Dendritic cell treated with granulocyte-macrophage colony-stimulating factor and Interleukin-4, amounts not matched to agents 40 ng/mL and 50 ng/mL, for 4 days (primary cell): Measurements from ENCODE around the gene CDX1.
A peak's percentile ranks its signal among the peaks of the same experiment; 100 is the strongest.

Experiments used
- H3K27ac Mint-ChIP-seq: one replicate; pipeline ENCODE4 v1.8.0; 2022; ENCODE audit warnings: mild to moderate bottlenecking, mixed read lengths
- H3K27me3 Mint-ChIP-seq: one replicate; pipeline ENCODE4 v1.8.0; 2022; ENCODE audit warnings: mild to moderate bottlenecking, mixed read lengths
- H3K36me3 Mint-ChIP-seq: one replicate; pipeline ENCODE4 v1.8.0; 2022; ENCODE audit warnings: low read depth, mixed read lengths
- H3K4me1 Mint-ChIP-seq: one replicate; pipeline ENCODE4 v1.8.0; 2022; ENCODE audit warnings: low read depth, mixed read lengths
- H3K4me3 Mint-ChIP-seq: one replicate; pipeline ENCODE4 v1.8.0; 2022; ENCODE audit warnings: mild to moderate bottlenecking, moderate library complexity, mixed read lengths
- H3K9me3 Mint-ChIP-seq: one replicate; pipeline ENCODE4 v1.8.0; 2022; ENCODE audit warnings: mixed read lengths
- intact Hi-C: fragments of 100-400 bp; cut with micrococcal nuclease; formaldehyde crosslinking; loops from one replicate; pipeline ENCODE4 v1.15.0; 2022

CDX1 gene

DNA sequence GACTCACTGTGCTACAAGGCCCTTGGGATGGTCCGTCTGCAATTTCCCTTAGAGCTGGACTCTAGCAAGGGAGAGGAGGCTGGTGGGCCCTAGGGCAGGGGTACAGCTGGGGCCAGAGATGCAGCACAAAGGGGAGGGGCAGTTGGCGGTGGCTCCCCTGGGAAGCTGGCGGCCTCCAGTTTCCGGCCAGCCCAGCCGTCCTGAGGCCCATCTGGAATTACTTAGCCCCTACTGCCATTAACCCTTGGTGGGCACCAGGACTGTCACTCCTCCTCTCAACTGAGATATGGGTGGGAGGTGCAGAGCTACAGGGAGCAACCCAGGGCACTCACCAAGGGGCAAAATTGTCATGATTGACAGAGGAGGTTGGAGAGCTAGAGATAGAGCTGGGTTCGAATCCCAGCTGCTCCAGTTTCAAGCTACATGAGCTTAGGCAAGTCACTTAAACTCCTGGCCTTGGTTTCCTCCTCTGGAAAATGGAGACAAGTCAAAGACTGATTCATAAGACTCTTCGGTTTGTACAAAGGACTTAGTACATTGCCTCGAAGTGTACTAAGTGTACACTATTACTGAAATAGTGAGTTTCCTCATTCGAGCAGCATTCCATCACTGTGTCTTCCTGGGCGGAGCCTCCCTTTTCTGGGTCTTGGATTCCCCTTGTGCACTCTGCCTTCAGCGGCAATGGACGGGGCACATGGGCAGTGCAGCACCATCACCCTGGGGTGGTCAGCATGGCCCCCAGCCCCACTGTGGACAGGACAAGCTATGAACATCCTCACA is 8.2 kb upstream of the CDX1 start:
- Mint-ChIP-seq H3K27me3 (peaks cover 44% of the 10 kb centered on the region), H3K9me3 (no peaks in the 10 kb centered on the region)
- intact Hi-C loops, result no loop called here

DNA sequence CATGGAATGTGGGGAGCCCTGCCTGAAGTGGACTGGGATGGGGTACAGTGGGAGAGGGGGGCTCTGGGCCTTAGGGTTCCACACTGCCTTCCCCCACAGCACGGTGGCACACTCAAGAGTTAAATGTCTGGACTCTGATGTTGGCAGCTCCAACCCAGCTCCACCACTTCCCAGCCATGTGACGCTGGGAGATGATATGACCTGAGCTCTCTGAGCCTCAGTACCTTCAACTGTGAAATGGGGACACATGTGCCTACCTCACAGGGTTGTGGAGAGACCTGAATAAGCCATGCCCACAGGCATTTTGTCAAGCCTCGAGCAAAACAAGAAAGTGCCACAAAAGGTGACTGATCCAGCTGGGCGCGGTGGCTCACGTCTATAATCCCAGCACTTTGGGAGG is 7.5 kb upstream of the CDX1 start:
- H3K9me3 Mint-ChIP-seq, result no peaks in the 10 kb centered on the region
- H3K36me3 Mint-ChIP-seq, result no peaks in the 10 kb centered on the region
- no peak overlapping the region for H3K4me3 Mint-ChIP-seq
- H3K4me1 Mint-ChIP-seq, result peaks cover 48% of the 10 kb centered on the region
- intact Hi-C loops, result no loop called here
- no peak overlapping the region for H3K27ac Mint-ChIP-seq
- peaks cover 38% of the 10 kb centered on the region for H3K27me3 Mint-ChIP-seq

More for the DNA sequence above, 8.2 kb upstream of the CDX1 start:
- H3K4me1 Mint-ChIP-seq, result peaks cover 48% of the 10 kb centered on the region
- no peaks in the 10 kb centered on the region for H3K36me3 Mint-ChIP-seq
- no peak overlapping the region for H3K27ac Mint-ChIP-seq
- no peak overlapping the region for H3K4me3 Mint-ChIP-seq

DNA sequence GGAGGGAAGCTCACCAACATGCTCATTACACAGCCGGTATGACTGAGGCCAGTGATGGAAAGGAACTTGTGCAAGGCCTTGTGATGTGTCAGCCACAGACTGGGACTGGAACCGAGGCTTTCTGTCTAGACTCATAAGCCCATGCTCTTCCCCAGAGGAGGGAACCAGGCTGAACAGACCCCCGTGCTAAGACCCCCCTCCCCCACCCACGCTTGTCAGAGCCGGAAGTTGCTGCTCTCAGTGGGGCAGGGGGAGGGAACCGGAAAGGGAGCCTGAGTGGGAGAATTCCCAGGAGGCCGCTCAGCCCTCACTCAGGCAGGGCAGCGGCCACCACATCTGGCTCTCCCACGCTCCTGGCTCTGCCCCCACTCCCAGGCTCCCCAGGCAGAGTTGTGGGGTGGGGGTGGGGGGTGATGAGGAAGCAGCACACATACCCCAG is 6.8 kb upstream of the CDX1 start:
- no peak overlapping the region for H3K4me3 Mint-ChIP-seq
- no peak overlapping the region for H3K27ac Mint-ChIP-seq
- peaks cover 49% of the 10 kb centered on the region for H3K4me1 Mint-ChIP-seq
- intact Hi-C loops, result no loop called here
- no peaks in the 10 kb centered on the region for H3K9me3 Mint-ChIP-seq
- H3K27me3 Mint-ChIP-seq, result peaks cover 37% of the 10 kb centered on the region
- no peaks in the 10 kb centered on the region for H3K36me3 Mint-ChIP-seq

DNA sequence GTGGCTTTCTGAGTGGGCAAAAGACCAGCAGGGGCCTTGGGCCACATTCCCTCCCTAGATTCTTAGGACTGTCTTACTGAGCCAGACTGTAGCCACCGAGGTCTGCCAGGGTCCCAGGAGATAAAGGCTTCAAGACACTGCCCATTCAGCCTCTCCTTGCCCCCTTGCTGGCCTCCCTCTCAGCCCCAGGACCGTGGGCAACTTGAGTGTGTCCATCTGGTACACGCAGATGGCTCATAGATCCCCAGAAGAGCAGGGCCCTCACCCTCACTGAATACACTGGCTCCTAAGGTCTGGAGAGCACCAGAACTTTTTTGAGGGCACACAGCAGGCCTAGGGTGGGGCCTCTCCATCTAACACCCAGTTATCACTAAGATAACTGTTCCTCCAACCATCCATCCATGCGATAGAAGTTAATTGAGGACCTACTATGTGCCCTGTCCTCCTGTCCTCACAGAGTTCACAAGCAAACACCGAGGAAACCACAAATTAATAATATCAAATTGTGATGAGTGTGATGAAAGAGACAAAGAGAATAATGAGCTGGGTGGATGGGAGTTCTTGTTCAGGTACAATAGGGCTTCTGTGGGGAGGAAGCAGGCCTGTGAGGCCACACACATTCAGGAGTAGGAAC is 6.0 kb upstream of the CDX1 start:
- Mint-ChIP-seq H3K9me3 (no peaks in the 10 kb centered on the region), H3K4me1 (peaks cover 43% of the 10 kb centered on the region), H3K36me3 (no peaks in the 10 kb centered on the region), H3K4me3 (no peak overlapping the region), H3K27me3 (peaks cover 37% of the 10 kb centered on the region), H3K27ac (no peak overlapping the region)
- intact Hi-C loops, result loop anchor here (1.0 kb wide), 1 partner anchor 58 kb away; no protein-coding TSS in a partner anchor

DNA sequence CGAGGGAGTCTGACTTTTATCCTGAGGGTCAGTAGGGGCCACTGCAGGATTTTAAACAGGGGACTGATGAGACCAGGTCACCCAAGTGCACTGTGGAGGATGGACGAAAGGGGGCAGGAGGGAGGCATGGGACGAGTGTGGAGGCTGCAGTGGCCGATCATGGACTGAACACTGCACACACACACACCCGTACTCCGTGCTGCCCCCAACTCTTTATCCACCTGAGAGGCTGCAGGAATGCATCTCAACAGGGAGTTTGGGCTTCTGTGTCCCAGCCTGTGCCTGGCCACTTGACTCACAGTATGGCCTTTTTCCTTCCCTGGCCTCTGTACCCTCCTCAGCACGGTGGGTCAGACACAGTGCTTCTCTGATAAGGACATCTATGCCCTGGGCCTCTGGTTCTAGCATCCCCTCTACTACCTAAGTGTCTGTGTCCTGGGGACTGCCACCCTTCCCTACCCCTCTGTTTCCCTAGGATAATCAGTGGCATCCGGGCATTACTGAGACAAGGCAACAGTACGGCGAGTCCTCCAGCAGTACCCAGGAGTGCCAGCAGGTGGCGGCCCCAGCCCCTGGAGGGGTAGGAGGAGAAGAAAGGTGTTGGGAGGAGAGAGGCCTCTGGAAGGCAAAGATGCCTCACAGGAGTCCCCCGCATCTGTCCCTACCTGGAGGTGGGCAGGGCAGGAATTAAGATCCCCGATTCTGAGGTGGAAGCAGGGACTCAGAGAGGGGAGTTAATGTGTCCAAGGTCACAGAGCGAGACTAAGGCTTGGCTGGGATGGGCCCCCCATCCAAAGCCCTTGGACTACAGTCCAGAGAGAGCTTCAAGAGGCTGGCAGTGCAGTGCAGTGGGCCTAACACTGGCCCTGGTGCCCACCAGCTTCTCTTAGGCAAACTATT is 5.1 kb upstream of the CDX1 start:
- Mint-ChIP-seq H3K27ac (no peak overlapping the region), H3K4me1 (peaks cover 34% of the 10 kb centered on the region), H3K36me3 (no peaks in the 10 kb centered on the region), H3K27me3 (peaks cover 37% of the 10 kb centered on the region), H3K9me3 (no peaks in the 10 kb centered on the region), H3K4me3 (no peak overlapping the region)
- intact Hi-C loops, result loop anchor here (1.0 kb wide), 1 partner anchor 57 kb away; no protein-coding TSS in a partner anchor

DNA sequence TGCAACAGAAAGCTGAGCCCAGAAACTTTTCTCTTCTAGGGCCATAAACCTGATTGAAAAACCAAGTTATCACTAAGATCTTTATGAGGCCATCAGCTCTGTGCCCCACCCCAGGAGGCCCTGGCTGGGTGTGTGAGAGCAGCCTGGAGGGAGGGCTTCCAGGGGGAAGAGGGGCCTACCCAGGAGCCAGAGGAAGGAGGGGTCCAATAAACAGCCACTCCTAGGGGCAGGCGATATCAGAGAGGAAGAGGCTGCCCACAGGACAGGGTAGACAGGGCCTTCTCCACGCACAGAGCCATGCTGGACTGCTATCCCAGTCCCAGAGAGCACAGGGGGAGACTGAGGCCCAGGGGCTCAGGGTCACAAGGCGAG is 4.5 kb upstream of the CDX1 start:
- H3K27me3 Mint-ChIP-seq, result peaks cover 32% of the 10 kb centered on the region
- H3K36me3 Mint-ChIP-seq, result no peaks in the 10 kb centered on the region
- intact Hi-C loops, result no loop called here
- no peak overlapping the region for H3K27ac Mint-ChIP-seq
- H3K4me3 Mint-ChIP-seq, result no peak overlapping the region
- H3K4me1 Mint-ChIP-seq, result peaks cover 34% of the 10 kb centered on the region
- no peaks in the 10 kb centered on the region for H3K9me3 Mint-ChIP-seq

DNA sequence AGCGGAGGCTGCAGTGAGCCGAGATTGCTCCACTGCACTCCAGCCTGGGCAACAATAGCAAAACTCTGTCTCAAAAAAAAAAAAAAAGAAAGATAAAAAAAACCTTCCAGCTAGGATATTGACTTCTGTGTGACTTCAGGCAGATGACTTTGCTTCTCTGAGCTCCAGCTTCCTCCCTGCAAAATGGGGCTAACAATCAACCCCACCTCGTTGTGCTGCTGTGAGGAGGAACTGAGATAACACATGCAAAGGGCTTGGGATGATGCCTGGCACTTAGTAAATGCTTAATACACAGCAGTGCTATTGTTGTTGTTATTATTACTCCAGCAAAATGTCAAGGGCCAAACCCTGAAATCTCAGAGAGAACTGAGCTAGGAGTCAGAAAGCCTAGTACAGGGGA is 3.5 kb upstream of the CDX1 start:
- Mint-ChIP-seq H3K27me3 (peaks cover 33% of the 10 kb centered on the region), H3K9me3 (no peaks in the 10 kb centered on the region), H3K27ac (no peak overlapping the region), H3K4me1 (peaks cover 38% of the 10 kb centered on the region), H3K36me3 (no peaks in the 10 kb centered on the region), H3K4me3 (no peak overlapping the region)
- intact Hi-C loops, result no loop called here

DNA sequence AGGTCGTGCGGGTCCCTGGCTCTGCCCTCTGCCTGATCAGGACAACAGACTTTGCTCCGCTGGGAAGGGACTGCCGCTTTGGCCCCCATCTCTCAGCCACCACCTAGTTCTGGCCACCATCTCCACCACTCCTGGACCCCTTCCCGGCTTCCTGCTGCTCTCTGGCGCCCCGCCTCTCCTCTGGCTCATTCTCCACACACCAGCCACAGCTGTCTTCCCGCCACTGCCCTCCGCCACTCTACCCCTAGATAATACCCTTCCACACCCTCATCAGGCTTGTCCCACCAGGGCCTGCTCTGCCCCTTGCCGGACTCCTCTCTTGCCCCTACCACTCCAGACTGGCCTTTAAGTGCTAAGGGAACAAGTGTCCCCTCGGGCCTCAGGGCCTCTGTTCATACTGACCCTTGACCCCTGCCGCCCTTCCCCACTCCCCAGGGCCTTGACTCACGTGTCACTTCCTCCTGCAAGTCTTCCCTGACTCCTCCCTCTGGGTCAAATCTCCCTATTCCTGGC is 3.0 kb upstream of the CDX1 start:
- H3K27me3 Mint-ChIP-seq, result peaks cover 37% of the 10 kb centered on the region
- no peaks in the 10 kb centered on the region for H3K36me3 Mint-ChIP-seq
- no peak overlapping the region for H3K4me3 Mint-ChIP-seq
- no peaks in the 10 kb centered on the region for H3K9me3 Mint-ChIP-seq
- H3K4me1 Mint-ChIP-seq, result peaks cover 39% of the 10 kb centered on the region
- intact Hi-C loops, result no loop called here
- peak overlapping the region; percentile 67 for H3K27ac Mint-ChIP-seq

DNA sequence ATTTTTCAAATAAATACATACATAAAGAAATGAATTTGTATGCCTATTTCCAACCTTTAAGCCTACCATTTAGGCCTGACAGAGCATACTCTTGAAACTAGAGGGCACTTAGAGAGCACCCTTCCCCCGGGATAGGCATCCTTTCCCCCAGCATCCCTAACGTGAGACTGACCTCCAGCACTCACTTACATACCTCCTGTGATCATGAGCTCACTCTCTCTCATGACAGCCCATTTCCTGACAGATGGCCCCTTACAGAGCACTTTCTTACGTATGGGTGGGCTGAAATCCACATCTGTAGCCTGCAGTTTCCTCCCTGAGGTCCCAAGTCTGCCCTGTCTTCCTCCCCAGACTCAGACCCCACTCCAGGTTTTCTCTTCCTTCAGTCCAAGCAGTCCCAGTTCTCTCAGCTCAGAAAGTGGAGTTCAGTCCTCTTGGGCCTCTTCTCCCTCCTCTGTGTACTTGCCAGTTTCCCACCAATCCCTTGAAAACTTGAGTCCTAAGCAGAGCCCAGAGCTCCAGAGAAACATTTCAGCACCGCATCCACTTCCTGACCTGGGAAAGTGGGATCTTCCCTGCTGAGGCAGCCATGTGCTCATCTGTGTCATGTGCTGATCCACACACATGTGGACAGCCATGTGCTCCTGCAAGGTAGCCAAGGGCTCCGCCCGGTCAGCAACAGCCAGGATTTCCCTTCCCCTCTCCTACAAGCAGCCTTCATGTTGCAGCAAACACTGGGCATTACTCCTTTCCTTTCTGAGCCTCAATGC is 2.2 kb upstream of the CDX1 start:
- intact Hi-C loops, result no loop called here
- Mint-ChIP-seq H3K36me3 (no peaks in the 10 kb centered on the region), H3K4me1 (peaks cover 45% of the 10 kb centered on the region), H3K4me3 (no peak overlapping the region), H3K27ac (peak overlapping the region; percentile 67), H3K27me3 (peaks cover 45% of the 10 kb centered on the region), H3K9me3 (no peaks in the 10 kb centered on the region)

DNA sequence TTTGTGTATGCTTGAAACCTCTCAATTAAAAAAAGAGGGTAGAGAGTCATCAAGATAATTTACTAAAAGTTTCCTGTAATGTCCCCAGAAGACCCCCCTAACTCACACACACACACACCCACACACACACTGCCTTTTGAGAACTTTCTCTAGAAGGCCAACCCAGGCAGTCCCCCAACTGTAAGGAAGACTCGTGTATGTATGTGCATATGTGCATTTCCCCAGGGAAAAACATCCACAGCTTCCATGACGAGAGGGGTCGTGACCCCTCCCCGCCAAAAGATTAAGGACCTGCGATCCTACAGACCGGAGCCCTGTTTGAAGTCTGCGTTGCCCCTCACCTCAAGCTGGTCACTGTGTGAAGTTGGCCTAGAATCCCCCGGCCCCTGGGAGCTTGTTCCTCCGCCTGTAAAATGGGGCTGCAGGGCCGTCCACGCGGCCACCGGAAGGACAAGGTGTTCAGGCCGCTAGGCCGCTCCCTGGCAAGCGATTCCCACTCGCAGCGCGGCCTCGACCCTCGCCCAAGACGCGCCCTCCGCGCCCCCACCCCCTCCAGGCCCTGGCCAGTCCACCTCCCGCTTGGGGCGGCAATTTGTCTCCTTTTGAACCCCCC is 435 bp upstream of the CDX1 start:
- Mint-ChIP-seq H3K4me3 (no peak overlapping the region), H3K4me1 (peaks cover 45% of the 10 kb centered on the region), H3K27me3 (peaks cover 61% of the 10 kb centered on the region), H3K36me3 (no peaks in the 10 kb centered on the region), H3K27ac (no peak overlapping the region), H3K9me3 (no peaks in the 10 kb centered on the region)
- intact Hi-C loops, result no loop called here

DNA sequence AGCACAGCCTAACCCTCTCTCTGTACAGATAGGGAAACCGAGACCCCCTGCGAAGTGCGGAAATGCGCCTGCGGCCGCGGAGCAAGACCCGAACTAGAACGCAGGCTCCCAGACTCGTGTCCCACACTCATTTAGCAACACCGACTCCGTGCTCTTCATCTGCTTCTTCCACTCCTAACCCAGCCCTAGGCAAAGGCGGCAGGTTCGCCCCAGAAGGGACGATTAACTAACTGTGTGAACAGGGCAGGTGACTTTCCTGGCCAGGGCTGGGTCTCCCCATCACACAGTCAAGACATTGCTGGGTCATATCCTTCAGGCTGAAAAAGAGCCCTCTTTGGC is 903 bp downstream of the CDX1 start:
- Mint-ChIP-seq H3K36me3 (no peaks in the 10 kb centered on the region), H3K27me3 (peaks cover 66% of the 10 kb centered on the region), H3K4me3 (no peak overlapping the region), H3K27ac (no peak overlapping the region), H3K4me1 (peaks cover 35% of the 10 kb centered on the region), H3K9me3 (no peaks in the 10 kb centered on the region)
- intact Hi-C loops, result no loop called here

DNA sequence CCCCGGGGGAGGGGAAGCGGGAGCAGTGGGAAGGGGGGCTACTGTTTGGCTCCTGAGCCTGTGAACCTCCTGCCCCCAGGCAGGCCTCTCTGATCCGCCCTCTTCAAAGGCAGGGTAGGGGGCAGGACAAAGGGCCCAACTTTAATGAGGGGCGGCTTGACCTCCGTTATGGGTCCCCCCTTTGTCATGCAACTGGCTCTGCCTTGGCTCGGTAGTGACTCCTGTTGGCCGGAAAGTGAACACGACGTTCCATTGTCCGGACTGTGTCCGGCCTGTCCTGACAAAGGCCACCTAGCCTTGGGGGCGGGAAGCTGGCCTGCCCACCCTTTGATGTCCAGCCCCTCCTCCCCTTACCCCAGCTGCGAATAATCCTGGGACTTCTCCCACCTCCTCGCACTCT is 1.3 kb downstream of the CDX1 start:
- no peak overlapping the region for H3K27ac Mint-ChIP-seq
- no peaks in the 10 kb centered on the region for H3K9me3 Mint-ChIP-seq
- H3K4me1 Mint-ChIP-seq, result peaks cover 31% of the 10 kb centered on the region
- H3K27me3 Mint-ChIP-seq, result peaks cover 66% of the 10 kb centered on the region
- intact Hi-C loops, result no loop called here
- H3K36me3 Mint-ChIP-seq, result no peaks in the 10 kb centered on the region
- H3K4me3 Mint-ChIP-seq, result no peak overlapping the region

DNA sequence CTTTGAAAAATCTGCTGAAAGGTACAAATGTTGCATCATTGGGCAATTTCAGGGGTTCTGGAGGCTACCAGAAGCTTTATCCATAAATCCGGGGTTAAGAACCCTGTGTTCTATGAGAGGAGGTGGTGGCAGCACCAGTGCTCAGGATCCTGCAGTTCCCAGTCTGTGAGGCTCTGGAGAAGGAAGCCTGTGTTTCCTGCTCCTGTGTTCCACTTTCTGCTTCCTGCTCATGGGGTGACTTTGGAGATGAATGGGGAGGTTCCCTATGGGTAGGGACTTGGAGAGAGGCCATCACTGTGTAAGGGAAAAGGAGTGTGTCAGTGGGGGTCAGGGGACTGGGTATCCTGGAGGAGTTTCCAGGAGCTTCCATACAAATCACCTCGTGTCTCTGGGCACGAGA is 2.3 kb downstream of the CDX1 start:
- Mint-ChIP-seq H3K36me3 (no peaks in the 10 kb centered on the region), H3K9me3 (no peaks in the 10 kb centered on the region), H3K27ac (no peak overlapping the region), H3K27me3 (peaks cover 73% of the 10 kb centered on the region), H3K4me1 (peaks cover 21% of the 10 kb centered on the region), H3K4me3 (no peak overlapping the region)
- intact Hi-C loops, result no loop called here
